HG03108 (cell line): ENCODE data around the gene ASIP.
A peak's percentile ranks its signal among the peaks of the same experiment; 100 is the strongest.
"Not testable (repeated sequence)": the region's sequence is repeated elsewhere in the genome, so short reads cannot be mapped to it uniquely, and the experiment has no call there.

ENCODE experiments used
- ATAC-seq: cut with Tn5 transposase; IDR thresholded peaks from one replicate; pipeline ENCODE4 v1.9.1; 2021; ENCODE audit warnings: moderate library complexity; ENCODE audit not compliant: unreplicated experiment

The ASIP gene

GRCh38 chr20:34242015-34242414 lies 792 bp downstream of the ASIP start:
- ATAC-seq, result not testable (repeated sequence)

DNA sequence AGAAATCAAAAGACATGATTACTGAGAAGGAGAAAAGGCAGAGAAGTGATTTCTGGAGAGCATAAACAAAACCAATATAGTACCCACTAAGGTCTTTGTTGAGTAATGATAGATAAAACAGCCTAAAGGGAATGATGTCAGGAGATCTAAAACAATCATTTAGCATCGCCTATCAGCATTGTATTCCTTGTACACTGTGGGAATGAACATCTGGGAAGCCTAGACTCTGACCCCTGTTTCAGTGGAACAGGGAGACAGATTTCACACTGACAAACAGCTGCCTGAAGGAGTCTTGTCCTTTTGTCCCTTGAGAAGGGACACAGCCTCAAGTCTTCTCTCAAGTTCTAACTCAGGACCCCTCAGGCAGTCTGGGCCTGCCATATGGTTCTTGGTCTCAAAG lies 1.7 kb downstream of the ASIP start:
- no peak for ATAC-seq

DNA sequence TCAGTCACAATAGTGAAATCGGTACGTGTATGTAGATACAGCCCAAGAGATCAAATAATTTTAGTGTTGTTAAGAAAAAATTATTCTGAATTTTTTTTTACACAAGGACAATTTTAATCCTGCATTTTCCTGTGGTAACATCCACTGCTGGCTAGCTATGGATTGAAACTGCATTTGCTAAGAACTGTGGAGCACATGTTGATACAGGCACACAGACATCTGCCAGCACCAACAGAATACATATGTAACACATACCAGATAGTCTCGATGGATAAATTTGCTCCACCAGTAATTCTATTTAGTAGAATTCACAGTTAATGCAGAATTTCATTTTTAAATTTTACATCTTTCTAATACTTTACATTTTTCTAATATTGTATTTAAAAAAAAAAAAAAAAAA lies 2.2 kb downstream of the ASIP start:
- no peak for ATAC-seq

DNA sequence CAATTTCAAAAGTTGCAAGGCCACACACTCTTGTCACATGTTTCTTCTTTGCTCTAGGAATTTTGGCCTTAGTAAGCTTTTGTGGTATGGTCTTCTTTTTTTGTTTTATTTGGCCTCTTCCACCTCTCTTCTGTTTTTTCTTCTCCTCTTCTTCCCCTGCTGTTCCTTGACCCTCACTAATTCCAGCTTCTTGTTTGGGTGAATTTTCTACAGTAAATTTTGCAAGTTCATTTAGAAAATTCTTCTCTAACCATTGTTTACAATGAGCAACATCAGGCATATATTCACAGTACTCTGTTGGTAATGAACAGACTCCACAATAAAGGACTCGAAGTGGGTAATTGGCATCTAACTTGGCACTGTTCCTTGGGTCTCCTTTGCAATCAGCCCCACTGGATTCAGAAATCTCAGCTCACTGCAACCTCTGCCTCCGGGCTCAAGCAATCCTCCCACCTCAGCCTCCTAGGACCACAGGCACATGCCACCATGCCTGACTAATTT lies 5.0 kb downstream of the ASIP start:
- no peak for ATAC-seq

- ATAC-seq, result peak; percentile 85
Observed at GRCh38 chr20:34249291-34249690, 8.1 kb downstream of the ASIP start.

DNA sequence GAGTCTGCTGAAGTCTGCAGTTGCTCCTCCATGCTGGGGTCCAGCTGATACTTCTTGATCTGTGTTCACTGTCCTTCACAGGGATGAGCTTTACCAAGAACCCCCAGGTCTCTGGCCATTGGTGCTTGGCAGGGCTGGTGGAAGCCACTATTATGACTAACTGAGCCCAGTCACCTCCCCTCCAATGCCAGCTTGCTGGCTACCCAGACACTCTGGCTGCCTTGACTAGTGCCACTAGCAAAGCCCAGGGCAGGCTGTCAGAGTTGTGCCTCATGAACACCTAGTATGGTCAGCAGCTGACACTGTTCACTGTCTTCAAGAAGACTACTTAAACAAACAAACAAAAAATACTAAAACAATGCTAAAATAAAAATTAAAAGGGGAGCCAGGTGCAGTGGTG lies 8.8 kb downstream of the ASIP start:
- no peak for ATAC-seq

DNA sequence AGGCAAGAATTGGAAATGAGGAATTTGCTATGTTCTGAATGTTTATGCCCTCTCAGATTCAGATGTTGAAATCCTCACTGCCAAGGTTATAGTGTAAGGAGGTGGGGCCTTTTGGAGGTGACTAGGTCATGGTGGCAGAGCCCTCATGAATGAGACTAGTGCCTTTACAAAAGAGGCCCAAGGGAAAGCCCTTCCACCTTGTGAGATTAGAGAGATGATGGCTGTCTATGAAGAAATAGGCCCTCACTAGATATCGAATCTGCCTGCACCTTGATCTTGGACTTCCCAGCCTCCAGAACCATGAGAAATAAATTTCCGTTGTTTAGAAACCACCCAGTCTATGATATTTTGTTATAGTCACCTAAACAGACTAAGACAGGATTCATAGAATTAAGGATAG lies 10.4 kb downstream of the ASIP start:
- ATAC-seq, result no peak

GRCh38 chr20:34252431-34253086 lies 11.3 kb downstream of the ASIP start:
- not testable (repeated sequence) for ATAC-seq

GRCh38 chr20:34254979-34255378 lies 13.8 kb downstream of the ASIP start:
- no peak for ATAC-seq

DNA sequence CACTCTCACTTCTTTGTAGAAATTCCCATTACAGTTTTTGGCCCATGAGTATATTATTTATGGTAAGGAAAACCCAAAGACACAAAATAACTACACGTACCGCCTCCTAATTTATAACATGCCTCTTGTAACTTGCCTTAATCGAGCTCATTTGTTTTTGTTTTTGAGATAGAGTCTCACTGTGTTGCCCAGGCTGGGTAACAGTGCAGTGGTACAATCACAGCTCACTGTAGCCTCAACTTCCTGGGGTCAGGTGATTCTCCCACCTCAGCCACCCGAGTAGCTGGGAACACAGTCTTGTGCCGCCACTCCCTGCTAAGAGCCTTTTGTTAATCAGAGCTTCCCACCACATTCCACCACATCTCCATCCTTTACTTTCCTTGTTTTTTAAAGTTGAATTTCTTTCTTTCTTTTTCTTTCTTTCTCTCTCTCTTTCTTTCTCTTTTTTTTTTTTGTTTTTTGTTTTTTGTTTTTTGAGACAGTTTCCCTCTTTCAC lies 15.5 kb downstream of the ASIP start:
- ATAC-seq, result no peak

GRCh38 chr20:34260208-34260942 lies 19.2 kb downstream of the ASIP start:
- no peak for ATAC-seq

- no peak for ATAC-seq
Observed at GRCh38 chr20:34262488-34263288, 21.5 kb downstream of the ASIP start.

DNA sequence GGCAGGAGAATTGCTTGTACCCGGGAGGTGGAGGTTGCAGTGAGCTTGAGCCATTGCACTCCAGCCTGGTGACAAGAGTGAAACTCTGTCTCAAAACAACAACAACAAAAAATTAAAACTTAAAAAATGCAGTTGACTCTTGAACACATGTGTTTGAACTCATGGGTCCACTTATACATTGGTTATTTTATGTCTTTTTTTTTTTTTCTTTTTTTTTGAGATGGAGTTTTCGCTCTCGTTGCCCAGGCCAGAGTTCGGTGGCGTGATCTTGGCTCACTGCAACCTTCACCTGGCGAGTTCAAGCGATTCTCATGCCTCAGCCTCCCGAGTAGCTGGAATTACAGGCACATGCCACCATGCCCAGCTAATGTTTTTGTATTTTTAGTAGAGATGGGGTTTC lies 22.2 kb downstream of the ASIP start:
- ATAC-seq, result not testable (repeated sequence)

GRCh38 chr20:34264141-34264540 lies 22.9 kb downstream of the ASIP start:
- ATAC-seq, result no peak

GRCh38 chr20:34268145-34268544 lies 26.9 kb downstream of the ASIP start:
- ATAC-seq, result no peak

GRCh38 chr20:34268851-34269636 lies 27.8 kb downstream of the ASIP start:
- ATAC-seq, result no peak

DNA sequence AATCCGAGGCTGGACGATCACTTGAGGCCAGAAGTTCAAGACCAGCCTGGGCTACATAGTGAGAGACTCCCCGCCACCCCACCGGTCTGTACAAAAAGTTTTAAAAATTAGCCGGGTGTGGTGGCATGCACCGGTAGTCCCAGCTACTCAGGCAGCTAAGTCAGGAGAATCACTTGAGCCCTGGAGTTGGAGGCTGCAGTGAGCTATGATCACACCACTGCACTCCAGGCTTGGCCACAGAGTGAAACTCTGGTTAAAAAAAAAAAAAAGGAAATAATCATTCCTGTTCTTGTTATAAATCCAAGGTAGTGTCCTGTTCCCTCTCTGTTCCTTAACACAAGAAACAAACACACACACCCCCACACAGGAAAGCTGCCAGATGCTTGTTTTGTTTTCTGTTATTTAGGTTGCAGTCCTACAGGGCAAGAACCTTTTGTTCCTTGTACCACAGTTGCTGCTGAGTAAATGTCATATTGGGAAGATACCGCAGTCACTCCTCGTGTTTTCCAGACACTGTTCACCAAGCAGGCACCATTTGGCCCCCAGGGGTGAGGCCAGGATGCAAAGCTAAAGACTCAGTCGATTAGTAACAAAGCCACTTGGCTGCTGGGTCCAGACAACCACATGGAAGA lies 28.9 kb downstream of the ASIP start:
- no peak for ATAC-seq

GRCh38 chr20:34271956-34272355 lies 30.7 kb downstream of the ASIP start:
- ATAC-seq, result no peak

- no peak for ATAC-seq
Observed at GRCh38 chr20:34274694-34275093, 33.5 kb downstream of the ASIP start.

DNA sequence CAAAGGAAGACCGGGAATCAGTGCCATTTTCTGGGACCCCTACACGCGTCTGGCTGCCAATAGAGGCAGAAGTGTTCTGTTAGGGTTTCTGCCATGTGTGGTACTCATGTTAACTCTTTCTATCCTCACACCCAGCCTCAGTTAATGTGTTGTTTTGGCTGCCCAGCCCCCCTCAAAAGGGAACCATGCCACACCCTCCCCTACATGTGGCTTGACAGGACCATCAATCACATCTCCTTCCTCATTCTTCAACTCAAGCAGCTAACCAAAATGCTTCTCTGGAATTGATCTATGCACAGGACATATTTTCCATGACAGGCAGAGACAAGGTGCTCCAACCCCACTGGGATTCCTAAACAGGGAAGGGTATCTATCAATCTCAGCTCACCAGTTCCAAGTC lies 40.0 kb downstream of the ASIP start:
- no peak for ATAC-seq
